Measurements from ENCODE around the gene ADGRD2. TPM values are rescaled to one million over a fixed set of nuclear protein-coding genes. Genes with fewer than 3 reads are reported as not detected.

ADGRD2 gene
- total RNA-seq, 1 donor from 2014 or later: not detected

DNA sequence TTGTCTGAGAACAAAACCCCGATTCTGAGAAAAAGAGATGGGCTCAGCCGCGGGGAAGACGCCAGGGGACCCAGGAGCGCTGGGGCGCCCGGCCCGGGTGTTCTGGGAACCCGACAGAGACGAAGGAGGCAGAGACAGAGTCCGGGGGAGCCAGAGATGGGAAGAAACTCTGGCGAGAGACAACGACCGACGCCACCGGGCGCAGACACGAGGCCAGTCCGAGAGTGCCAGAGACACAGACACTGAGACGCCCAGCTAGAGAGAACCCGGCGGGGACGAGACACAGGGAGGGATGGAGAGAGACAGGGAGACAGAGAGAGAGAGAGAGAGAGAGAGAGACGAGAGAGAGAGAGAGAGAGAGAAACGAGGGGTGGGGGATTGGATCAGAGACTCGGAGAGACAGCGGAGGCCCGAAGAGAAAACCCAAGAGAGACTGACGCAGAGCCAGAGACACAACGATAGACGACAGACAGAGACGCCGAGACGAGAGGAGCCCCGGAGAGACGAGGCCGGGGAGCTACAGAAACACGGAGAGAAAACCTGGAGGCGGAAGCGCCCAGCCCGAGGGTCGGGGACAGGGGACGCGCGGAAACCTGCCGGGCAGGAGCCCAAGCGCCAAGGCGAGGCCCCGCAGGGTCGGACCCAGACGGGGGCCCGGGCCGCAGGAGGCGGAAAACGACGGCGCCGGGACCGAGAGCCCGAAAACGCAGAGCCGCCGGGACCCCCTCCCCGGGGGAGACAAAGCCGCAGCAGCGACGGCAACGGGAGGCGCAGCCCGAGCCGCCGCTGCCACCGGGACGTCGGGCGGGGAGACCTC is 53.7 kb downstream of the ADGRD2 start:
- no peak for ATAC-seq
- intact Hi-C loops (cut with DNase I): no loop called here
- peak; percentile 40 for DNase-seq (ENCODE audit: missing footprints)

DNA sequence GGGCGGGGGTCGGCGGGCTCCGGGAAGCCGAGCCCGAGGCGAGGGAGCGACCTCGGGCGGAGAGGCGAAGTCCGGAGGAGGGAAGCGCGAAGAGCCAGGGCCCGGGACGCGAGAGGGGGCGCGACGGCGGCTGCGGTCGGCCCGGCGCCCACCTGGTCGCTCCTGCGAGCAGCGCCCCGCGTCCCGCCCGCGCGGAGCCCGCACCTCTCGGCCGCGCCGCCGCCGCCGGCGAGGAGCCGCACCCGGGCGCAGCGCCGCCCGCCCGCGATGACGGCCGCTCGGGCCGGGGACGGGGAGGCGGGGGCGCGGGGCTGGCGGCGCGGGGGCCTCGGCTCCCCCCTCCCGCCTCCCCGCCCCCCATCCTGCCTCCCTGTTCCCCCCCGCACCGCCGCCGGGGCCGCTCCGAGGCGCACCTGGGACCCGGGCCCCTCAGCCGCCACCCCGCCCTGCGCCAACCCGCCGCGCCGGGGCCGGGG is 54.3 kb downstream of the ADGRD2 start:
- no peak for ATAC-seq
- intact Hi-C loops (cut with DNase I): no loop called here
- peak; percentile 58 for DNase-seq (ENCODE audit: missing footprints)

DNA sequence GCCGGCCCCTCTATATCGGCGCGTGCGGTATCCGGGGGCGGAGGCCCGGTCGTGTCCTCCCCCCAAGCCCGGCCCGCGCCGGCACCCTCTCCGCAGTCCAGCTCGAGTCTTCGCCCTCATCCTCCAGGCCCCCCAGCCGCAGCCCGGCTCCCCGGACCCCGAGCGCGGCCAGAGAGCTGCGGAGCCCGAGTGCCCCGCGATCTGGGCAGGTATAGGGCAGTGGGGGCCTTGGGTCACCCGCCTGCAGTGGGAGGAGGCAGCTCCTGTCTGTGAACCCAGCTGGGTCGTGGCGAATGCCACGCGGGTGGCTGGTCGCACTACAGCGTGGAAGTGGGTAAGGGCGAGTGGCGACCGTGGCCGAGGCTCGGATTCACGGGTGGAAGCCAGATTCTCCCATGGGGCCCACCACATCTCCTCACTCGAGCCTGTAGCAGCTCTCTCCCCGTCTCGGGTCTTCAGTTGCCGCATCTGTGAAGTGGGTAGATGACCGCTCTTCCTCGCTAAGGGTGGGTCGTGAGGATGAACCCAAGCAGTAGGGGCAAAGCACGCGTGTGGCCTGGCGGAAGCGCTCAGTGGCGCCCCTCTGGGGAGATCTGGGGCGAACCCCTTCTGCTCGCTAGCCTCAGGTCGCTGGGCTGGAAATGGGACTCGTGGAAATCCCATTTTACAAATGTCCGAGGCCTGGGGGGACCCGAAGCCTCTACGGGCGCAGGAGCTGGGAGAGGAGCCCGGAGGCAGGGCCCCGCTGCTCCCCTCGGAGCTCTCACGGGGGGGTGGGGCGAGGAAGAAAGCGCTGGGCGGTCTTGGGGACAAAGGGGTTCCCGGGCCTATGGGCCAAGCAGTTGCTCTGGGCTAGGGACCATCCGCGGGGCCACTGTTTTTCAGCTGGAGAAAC is 55.0 kb downstream of the ADGRD2 start:
- no peak for ATAC-seq
- intact Hi-C loops (cut with DNase I): no loop called here
- peak; percentile 31 for DNase-seq (ENCODE audit: missing footprints)

DNA sequence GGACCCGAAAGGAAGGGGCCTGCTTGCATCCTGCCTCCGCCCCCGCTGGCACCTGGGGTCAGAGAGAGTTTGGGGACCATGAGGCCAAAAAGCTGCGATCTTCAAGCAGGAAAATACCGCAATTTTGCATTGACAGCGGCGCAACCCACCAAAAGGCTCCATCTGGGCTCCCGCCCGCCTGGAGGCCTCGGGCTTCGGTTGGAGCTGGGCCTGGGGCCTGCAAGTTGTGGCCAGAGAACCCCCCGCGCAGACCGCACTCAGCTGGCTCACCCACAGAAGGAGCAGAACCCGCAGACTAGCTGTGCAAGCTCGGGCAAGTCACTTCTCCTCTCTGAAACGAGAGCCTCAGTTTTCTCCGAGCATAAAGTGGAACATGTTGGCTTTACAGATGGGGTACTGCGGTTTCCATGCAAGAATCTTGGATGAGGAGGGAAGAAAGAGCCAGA is 55.7 kb downstream of the ADGRD2 start:
- intact Hi-C loops (cut with DNase I): no loop called here
- ATAC-seq (no peak), DNase-seq (ENCODE audit: missing footprints) (peak; percentile 44)

DNA sequence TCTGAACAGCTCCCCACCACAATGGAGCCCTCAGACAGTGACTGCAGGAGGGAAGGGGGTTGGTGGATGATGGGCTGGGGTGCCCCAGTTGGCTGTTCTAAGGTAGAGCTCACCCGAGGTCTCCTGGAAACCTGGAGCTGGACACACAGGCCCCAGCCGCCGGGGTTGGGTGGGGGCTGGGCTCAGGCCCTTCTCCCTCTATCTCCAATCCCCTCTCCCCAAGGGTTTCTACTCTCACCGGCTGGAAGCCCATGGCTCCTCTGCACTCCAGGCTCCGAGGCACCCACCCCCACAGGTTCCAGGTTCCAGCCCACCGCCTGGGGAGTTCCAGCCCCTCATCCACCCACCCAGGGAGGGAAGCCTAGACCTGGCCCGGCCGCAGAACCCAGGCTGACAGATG is 56.2 kb downstream of the ADGRD2 start:
- DNase-seq (ENCODE audit: missing footprints) (no peak), ATAC-seq (no peak)
- intact Hi-C loops (cut with DNase I): no loop called here

DNA sequence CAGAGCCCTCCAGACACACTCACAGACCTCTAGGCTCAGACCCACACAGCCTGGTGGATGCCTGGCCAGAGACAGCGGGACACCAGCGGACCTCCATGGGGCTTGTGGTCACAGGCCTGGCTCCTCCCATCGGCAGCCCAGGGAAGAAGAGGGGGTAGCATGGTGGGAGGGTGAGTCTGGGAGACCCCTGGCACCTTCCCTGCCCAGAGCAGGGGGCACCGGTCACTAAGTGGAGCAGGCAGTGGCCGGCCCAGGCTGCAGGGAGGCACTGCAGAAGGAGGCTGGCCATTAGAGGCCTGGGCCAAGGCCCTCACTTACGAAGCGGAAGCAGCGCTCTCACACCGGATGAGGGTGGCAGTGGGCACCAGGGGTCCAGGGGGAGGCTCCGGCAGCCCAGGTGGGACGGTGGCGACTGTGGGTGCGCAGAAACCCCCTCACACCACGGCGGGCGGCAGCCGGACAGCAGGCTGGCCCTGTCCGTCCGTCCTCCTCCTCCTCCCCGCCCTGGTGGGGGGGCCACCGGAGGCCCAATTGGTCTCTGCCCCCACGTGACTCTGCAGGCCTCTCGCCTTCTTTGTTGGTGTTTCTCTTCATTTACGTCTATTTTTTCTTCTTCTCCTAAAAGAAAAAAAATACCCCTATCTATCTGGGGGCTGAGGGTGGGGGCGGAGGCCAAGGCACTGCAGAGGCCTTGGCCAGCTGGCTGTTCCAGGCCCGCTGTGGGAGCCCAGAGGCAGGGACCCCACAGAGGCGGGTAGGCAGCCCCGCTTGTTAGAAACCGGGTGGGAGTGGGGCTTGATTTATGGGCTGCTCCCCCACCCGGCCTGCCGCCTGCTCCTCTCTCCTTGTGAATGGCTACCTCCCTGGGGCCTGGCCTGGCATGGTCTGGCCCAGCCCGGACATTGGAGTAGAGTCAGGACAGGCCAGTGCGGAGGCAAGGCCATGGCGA is 57.0 kb downstream of the ADGRD2 start, which contains the start of gene NR5A1:
Gene NR5A1 (minus strand): TSS at position 469 of the 949 bp plus-strand sequence. CDS start 4,004 bp downstream, outside the sequence.
- intact Hi-C loops (cut with DNase I): no loop called here

DNA sequence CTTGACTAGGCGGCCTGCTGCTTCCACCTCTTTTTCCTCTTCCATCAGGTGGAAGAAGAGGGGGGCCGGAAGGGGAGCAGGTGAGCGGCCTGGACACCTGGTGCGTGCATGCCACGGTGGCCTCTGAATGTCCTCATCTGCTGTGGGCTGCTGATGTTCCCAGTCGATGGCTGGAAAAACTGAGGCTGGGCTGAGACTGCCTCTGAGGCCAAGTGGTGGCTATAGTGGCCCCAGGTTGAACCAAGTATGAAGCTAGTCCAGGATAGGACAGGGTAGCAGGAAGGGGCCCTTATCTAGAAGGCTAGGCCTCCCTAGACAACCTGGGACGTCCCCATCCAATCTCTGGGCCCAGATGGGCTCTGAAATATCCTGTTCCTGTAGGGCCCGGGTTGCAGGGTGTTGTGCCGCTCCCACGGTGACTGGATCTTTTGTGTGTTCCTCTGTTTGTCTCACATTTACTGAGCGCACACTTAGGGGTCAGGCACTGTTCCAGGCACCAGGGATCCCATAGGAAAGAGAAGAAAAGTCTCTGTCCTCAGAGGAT is 57.7 kb downstream of the ADGRD2 start:
- intact Hi-C loops (cut with DNase I): no loop called here
- no peak for DNase-seq (ENCODE audit: missing footprints)
- no peak for ATAC-seq

More for the DNA sequence above, 57.0 kb downstream of the ADGRD2 start, which contains the start of gene NR5A1:
- ATAC-seq (peak; percentile 37), DNase-seq (ENCODE audit: missing footprints) (no peak)

DNA sequence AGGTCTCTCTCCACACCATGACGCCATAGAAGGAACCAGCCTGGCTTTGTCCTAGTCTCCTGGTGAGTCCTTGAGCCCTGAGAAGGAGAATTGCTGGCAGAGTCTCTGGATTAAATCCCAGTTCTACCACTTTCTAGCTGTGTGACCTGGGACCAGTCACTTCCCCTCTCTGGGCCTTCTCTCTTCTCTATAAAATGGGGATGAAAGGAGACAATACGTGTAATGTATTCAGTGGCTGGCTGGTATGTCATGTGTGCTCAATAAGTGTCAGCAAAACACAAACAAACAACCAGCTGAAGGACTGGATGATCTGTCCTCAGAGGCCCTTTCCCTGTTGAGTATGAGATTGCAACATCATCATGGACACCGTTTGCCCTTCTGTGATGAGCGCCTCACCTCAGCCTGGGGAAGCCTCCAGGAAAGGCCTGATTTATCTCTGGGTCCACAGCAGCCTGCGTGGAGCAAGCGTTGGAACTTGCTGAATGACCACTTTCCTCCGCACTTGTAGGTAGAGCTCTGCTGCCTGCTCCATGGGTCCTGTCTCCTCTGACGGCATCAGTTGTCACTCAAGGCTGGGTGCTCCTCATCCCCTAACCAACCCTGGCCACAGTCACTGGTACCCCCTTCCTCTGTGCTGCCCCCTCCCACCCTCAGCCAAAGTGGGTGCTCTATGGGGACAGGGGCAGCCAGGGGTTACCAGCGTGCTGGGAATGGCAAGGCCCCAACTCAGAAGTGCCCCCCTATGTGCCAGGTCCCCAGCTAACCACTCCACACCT is 60.6 kb downstream of the ADGRD2 start:
- intact Hi-C loops (cut with DNase I): no loop called here
- DNase-seq (ENCODE audit: missing footprints) (no peak), ATAC-seq (no peak)

DNA sequence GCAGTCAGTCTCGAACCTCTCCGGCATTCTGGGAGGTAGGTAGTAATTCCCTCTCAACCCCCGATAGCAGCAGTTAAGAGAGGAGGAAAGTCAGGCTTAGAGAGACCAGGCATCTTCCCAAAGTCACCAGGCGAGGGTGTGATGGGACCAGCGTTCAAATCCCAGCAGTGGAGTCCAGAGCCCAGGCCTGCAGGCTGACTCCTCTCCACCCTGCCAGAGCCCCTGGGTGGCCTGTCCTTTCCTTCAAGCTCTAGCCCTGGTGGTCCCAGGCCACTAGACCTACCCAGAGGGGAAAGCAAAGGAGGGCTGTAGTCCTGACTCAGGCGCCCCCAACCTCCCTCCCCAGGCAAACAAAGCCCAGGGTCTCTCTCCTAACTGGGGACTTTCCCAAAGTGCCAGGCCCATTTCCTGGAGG is 61.2 kb downstream of the ADGRD2 start:
- ATAC-seq: no peak
- intact Hi-C loops (cut with DNase I): no loop called here
- no peak for DNase-seq (ENCODE audit: missing footprints)

DNA sequence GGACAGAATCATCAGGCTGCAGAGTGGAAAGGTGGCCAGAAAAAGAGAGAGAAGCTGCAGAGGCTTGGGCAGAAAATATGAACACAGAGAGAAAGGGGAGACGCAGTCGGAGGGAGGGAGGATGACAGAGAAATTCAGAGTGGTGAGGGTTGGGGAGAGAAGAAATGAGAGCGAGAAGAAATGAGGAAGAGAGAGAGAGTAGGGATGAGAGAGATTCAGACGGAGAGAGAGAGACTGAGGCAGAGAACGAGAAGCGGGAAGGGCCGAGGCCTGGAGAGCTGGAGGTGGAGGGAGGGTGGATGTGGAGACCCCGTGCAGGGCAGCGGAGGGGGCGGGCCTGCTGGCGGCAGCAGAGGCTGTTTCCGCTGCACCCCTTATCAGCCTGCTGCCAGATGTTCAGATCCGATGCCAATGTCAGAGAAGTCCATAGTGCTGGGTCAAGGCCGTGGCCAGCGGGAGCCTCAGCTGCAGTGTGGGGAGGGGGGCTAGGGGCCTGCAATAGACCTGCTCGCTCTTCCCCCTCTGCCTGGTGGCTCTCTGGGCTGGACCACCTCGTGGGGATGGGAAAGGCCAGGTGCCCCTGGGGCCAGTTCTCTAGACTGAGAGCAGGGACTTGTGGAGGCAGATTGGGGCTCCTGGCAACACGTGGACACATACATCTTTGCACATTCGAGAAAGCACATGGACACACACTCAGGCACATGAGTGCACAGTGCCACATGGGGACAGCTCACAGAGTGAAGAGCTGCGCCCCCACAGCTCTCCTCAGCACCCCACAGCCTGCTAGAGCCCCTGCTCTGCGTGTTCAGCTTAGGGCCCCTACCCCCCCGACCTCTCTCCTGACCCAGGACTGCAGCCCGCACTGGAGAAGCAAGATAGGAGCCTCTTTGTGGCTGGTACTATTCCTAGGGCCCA is 61.9 kb downstream of the ADGRD2 start:
- intact Hi-C loops (cut with DNase I): no loop called here
- no peak for ATAC-seq
- DNase-seq (ENCODE audit: missing footprints): peak; percentile 25

DNA sequence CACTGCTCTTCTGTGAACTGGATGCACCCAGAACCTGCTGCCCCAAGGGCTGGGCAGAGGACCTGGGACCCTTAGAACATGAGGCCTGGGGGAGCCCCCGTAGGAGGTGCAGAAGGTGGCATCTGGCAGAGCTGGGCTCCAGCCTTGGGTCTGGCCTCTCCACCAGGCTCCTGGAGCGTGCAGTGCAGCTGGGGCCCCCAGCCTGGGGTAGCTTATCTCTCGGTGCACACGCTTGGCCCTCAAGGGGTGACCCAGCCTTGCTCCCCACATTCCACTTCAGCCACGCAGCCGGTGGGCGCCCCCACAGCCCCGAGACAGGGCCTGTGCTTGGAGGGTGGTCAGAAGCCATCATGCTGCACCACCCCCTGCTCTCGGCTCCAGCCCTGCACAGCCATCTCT is 62.6 kb downstream of the ADGRD2 start:
- peak; percentile 46 for DNase-seq (ENCODE audit: missing footprints)
- no peak for ATAC-seq
- intact Hi-C loops (cut with DNase I): no loop called here

DNA sequence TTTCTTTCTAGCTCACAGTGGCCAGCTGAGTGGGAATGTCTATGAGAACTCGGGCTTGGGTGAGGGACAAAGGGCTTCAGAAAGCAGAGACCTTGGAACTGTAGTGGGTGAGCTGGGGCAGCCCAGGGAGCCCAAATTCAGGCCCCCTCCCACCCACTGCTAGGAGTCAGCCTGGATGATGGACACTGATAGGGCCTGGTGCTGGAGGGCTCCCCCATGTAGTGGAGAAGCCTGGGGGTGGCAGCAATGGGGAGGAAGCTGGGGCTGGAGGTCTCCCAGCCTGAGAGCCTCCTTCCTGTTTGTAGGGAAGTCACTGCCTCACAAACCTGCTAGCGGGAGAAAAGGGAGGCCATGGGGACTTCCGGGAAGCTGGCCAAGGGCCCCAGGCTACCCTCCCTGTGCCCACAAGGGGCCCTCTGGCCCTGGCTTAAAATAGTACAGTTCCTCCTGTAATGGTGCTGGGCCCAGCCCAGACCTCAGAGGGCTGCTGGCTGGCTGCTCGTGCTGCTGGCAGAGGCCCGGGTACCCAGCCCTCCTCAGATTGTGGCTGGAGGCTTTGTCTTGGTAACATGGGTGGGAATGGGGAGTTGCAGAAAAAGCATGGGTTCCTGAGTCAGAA is 63.2 kb downstream of the ADGRD2 start:
- peak; percentile 81 for ATAC-seq
- peak; percentile 69 for DNase-seq (ENCODE audit: missing footprints)

DNA sequence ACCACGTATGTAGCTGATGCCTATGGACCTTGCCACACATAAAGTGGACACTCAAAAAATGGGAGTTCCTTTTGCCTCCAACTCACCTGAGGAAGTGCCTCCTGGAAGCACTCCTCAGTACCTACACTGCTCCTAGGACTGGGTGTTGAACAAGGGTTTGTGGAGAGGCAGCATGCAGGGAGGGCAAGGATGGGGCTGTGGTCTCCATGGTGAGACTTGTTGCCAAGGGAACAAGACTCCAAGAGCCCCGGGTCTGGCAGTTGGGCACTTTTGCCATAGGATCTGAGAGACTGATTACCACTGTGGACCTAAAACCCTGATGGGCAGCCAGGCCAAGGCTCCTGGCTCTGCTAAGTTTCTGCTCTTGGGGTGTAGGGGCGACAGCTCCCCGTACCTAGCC is 63.9 kb downstream of the ADGRD2 start:
- intact Hi-C loops (cut with DNase I): no loop called here
- ATAC-seq (no peak), DNase-seq (ENCODE audit: missing footprints) (no peak)

More for the DNA sequence above, 63.2 kb downstream of the ADGRD2 start:
- intact Hi-C loops (cut with DNase I): no loop called here

DNA sequence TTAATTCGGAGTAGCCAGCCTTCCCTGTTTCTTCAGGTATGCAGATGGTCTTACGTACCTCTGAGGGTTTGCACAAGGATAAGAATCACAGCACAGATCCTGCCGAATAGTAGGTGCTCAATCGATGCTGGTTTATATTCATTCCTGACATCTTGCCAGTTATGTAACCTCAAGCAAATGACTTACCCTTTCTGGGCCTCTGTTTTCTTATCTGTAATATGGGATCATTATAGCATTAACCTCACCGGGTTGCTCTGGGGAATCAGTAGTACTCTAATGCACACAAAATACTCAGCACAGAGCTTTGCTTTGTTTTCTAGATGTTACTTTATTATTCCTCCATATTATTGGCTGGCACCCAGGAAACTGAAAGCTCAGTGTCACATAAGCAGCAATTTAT is 64.6 kb downstream of the ADGRD2 start:
- no peak for DNase-seq (ENCODE audit: missing footprints)
- no peak for ATAC-seq
- intact Hi-C loops (cut with DNase I): no loop called here

DNA sequence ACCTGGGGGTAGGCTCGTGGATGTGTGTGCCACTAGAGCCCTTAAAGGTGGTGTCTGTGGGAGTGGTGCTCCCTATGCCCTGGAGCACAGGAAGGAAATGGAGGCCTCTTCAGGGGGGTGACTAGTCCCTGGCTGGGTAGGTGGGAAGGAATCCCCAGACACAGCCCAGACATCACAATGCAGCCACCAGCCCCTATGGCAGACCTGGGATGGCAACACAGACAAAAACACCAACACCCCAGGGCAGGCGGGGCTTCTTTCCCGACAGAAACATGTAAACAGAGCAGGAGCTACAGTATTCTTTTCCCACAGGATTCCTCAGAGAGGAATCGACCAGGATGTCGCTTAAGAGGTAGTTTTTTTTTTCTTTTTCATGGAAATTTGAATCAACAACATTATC is 67.3 kb downstream of the ADGRD2 start:
- ATAC-seq: no peak
- no peak for DNase-seq (ENCODE audit: missing footprints)
- intact Hi-C loops (cut with DNase I): no loop called here

DNA sequence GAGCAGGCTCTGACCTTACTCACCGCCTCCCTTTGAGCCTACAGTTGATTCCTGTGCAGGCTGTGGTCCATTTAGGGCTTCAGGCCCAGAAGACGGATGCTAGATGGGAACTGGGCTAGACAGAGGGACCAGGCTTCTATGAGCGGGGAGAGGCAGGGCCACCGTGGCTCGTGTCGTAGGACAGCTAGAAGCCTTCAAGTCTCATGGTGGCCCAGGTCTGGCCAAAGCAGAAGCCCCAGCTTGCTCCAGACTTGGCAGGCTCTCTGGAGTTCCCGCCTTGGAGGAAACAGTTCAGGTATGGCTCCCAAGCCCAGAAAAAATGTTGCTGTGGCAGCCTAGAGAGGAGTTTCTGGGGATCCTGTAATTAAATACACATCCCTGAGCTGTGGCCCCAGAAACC is 67.9 kb downstream of the ADGRD2 start:
- DNase-seq (ENCODE audit: missing footprints): no peak
- no peak for ATAC-seq
- intact Hi-C loops (cut with DNase I): no loop called here

Measured in Right ventricle myocardium inferior (tissue), 1 donor.